Heart left ventricle (tissue), 13 donors: ENCODE results near the gene POU5F1.

ENCODE experiments used
- CTCF ChIP-seq, 12 donors: fragments of 200-600 bp; sonication (generic) in 4 of 12; IDR thresholded peaks; one replicate each; pipeline versions ENCODE4 v1.5.0 to v1.8.0; 2018 to 2022; ENCODE audit warnings: antibody characterized with exemption in 12 of 12, mild to moderate bottlenecking in 5 of 12
- POLR2A ChIP-seq, 2 donors: fragments of 450-650 bp; IDR thresholded peaks; one replicate each; pipeline ENCODE4 v1.6.1; 2017; ENCODE audit warnings: antibody characterized with exemption in 2 of 2, mild to moderate bottlenecking in 2 of 2, moderate library complexity in 2 of 2
- donor health status: ischemic (EF 13 %, LVEDD 7.1; RV severe dilation, severe dysfunction).
- donor health status: DM: no; HTN: yes; CAD: no.
- donor health status: DM: no; HTN: no; CAD: no.
- donor health status: ischemic (EF 25% LVEDD 6.9; RV normal size, moderate dysfunction).
- donor health status: ischemic (EF 25% LVEDD 5.7; RV mildly dilated, moderate dysfunction).
- donor health status: ischemic (EF 35%, LVEDD 5.7; RV mildly dilated, moderate dysfunction).
- donor health status: nonischemic (EF 11% LVEDD 7.7; RV severe dilation, severe dysfunction).
- donor health status: DM: yes; HTN: yes; CAD: no.
- donor health status: PGD.
- donor health status: ischemic (EF 29% LVEDD 5.4; RV normal size, mild dysfunction).
- donor health status: nonischemic (EF 23%, LVEDD 6.1; RV moderate dilation, normal function).

GRCh38 chr6:31125162-31125561, 45.3 kb downstream of the POU5F1 start:
- TF ChIP-seq POLR2A (IDR thresholded peaks at IDR 0.05) (no peak), CTCF (IDR thresholded peaks at IDR 0.05) (no peak)
